ENCODE data around the gene PTRH2.
"Not testable (repeated sequence)": the region's sequence is repeated elsewhere in the genome, so short reads cannot be mapped to it uniquely, and the experiment has no call there.

PTRH2 gene

GRCh38 chr17:59671386-59671785 lies 35.8 kb downstream of the PTRH2 start:
- no peak for DNase-seq (ENCODE audit: insufficient read length, low spot score)
- FAIRE-seq: peak; percentile 96
- no peak for TF ChIP-seq POLR2A (IDR thresholded peaks at IDR 0.05; ENCODE audit: low read depth, low read length)

DNA sequence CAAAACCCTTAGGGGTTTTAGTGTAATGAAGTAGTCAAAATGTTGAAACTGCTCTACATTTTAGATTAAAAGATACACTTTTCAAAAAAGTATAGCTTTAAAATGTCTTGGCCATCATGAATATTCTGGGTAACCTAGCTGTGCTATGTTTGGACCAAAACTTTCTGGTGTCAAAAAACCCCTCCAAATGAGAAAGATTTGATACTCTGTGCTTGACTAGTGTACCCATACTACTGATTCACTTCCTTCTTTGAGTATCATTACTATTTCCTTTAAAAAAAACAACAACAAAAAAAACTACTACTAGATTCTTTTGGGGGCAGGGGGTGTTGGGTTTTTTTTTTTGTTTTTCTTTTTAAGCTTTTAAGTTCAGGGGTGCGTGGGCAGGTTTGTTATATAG lies 37.3 kb downstream of the PTRH2 start:
- DNase-seq (ENCODE audit: insufficient read length, low spot score) (no peak), FAIRE-seq (peak; percentile 57)
- no peak for TF ChIP-seq POLR2A (IDR thresholded peaks at IDR 0.05; ENCODE audit: low read depth, low read length)

GRCh38 chr17:59669411-59669810 lies 37.8 kb downstream of the PTRH2 start:
- TF ChIP-seq POLR2A (IDR thresholded peaks at IDR 0.05; ENCODE audit: low read depth, low read length): no peak
- no peak for DNase-seq (ENCODE audit: insufficient read length, low spot score)
- FAIRE-seq: peak; percentile 61

- no peak for TF ChIP-seq POLR2A (IDR thresholded peaks at IDR 0.05; ENCODE audit: low read depth, low read length)
- DNase-seq (ENCODE audit: insufficient read length, low spot score) (peak; percentile 17), FAIRE-seq (peak; percentile 99)
These were observed 38.4 kb downstream of the PTRH2 start for GRCh38 chr17:59668816-59669215.

GRCh38 chr17:59666235-59666634 lies 41.0 kb downstream of the PTRH2 start:
- FAIRE-seq (peak; percentile 70), DNase-seq (ENCODE audit: insufficient read length, low spot score) (no peak)
- TF ChIP-seq POLR2A (IDR thresholded peaks at IDR 0.05; ENCODE audit: low read depth, low read length): no peak

DNA sequence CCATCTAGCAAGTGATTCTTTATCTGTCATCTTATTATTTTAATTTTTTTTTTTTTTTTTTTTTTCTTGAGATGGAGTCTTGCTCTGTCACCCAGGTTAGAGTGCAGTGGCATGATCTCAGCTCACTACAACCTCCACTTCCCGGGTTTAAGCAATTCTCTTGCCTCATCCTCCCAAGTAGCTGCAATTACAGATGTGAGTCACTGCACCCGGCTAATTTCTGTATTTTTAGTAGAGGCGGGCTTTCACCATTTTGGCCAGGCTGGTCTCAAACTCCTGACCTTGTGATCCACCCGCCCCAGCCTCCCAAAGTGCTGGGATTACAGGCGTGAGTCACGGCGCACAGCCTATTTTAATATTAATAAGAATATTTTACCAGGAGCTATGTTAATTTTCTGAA lies 50.6 kb downstream of the PTRH2 start:
- FAIRE-seq: not testable (repeated sequence)

DNA sequence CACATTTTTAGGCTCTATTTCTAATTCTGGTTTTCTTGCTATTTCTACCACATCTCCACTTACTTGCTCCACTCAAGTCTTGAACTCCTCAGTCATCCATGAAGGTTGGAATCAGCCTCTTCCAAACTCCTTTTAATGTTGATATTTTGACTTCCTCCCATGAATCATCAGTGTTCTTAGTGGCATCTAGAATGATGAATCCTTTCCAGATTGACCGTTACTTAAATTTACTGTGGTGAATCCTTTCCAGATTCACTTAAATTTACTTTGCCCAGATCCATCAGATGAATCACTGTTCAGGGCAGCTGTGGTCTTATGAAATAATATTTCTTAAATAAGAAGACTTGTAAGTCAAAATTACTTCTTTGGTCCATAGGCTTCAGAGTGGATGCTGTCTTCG lies 55.1 kb downstream of the PTRH2 start:
- TF ChIP-seq POLR2A (IDR thresholded peaks at IDR 0.05; ENCODE audit: low read depth, low read length): no peak
- DNase-seq (ENCODE audit: insufficient read length, low spot score) (no peak), FAIRE-seq (peak; percentile 20)

More for the DNA sequence above, 50.6 kb downstream of the PTRH2 start:
- DNase-seq (ENCODE audit: insufficient read length, low spot score): not testable (repeated sequence)

DNA sequence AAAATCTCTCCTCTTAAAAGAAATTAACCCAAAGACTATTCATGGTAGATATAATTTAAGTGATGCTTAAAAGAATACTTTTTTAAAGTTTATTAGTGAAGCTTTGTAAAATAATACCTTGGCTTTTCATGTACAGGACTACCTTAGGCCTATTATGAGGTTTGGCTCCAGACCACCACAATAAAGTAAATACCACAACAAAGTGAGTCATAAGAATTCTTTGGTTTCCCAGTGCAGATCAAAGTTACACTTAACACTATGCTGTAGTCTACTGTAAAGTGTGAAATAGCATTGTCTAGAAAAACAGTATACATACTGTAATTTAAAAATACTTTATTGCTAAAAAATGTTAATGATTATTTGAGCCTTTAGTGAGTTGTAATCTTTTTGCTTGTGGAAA lies 55.9 kb downstream of the PTRH2 start:
- no peak for DNase-seq (ENCODE audit: insufficient read length, low spot score)
- FAIRE-seq: peak; percentile 67
- no peak for TF ChIP-seq POLR2A (IDR thresholded peaks at IDR 0.05; ENCODE audit: low read depth, low read length)

DNA sequence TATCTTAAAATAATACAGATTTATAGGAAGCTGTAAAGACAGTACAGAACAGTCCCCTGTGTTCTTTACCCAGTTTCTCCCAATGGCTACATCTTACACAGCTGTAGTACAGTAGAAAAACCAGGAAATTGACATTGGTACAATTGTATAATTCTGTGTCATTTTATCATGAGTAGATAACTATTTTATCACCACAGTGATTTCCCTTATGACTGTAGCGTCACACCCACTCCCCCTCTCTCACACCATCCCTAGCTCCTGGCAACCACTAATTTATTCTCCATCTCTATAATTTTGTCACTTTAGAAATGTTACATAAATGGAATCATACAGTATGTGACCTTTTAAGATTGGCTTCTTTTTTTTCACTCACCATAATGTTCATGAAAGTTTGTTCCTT lies 56.6 kb downstream of the PTRH2 start:
- FAIRE-seq (no peak), DNase-seq (ENCODE audit: insufficient read length, low spot score) (no peak)
- TF ChIP-seq POLR2A (IDR thresholded peaks at IDR 0.05; ENCODE audit: low read depth, low read length): no peak

DNA sequence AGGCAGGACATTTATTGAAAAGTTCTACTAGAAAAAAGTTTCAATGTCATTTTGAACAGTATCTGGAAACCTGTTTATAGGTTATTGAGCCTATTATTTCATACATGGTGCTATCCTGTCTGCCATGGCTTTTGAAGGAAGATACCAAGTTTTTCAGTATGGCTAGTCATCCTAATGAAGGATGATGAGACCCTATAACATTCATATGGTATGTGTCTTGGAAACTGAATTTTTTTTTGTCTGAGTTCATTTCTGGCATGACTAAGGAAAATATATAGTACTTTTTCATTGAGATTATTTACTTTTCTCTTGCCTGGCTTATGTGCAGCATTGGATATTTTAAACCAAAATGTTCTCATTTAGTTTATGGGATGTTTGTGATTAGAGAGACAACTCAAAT lies 57.3 kb downstream of the PTRH2 start:
- no peak for FAIRE-seq
- DNase-seq (ENCODE audit: insufficient read length, low spot score): no peak
- TF ChIP-seq POLR2A (IDR thresholded peaks at IDR 0.05; ENCODE audit: low read depth, low read length): no peak
